C4-2B (cell line): ENCODE measurements around the gene CSNK2A1.

ENCODE experiments used
- ZFX ChIP-seq: fragments of 450-650 bp; IDR thresholded peaks from 2 replicates; pipeline ENCODE4 v1.6.1; 2017
- TF ChIP-seq, protein P1 (sequence below): fragments of 450-650 bp; conservative IDR thresholded peaks from 2 replicates; pipeline ENCODE4 v1.5.1; 2017; ENCODE audit warnings: mild to moderate bottlenecking

GRCh38 chr20:546353-546752 lies 2.8 kb upstream of the CSNK2A1 start:
- TF ChIP-seq, protein P1, sequence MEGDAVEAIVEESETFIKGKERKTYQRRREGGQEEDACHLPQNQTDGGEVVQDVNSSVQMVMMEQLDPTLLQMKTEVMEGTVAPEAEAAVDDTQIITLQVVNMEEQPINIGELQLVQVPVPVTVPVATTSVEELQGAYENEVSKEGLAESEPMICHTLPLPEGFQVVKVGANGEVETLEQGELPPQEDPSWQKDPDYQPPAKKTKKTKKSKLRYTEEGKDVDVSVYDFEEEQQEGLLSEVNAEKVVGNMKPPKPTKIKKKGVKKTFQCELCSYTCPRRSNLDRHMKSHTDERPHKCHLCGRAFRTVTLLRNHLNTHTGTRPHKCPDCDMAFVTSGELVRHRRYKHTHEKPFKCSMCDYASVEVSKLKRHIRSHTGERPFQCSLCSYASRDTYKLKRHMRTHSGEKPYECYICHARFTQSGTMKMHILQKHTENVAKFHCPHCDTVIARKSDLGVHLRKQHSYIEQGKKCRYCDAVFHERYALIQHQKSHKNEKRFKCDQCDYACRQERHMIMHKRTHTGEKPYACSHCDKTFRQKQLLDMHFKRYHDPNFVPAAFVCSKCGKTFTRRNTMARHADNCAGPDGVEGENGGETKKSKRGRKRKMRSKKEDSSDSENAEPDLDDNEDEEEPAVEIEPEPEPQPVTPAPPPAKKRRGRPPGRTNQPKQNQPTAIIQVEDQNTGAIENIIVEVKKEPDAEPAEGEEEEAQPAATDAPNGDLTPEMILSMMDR = no peak
- TF ChIP-seq ZFX = no peak
